H1 (cell line): ENCODE measurements around the gene RNF182. TPM values are rescaled to one million over a fixed set of nuclear protein-coding genes. Genes with fewer than 3 reads are reported as not detected.

Source experiments
- CTCF ChIA-PET: fragments of 300-600 bp; sonication (Branson Sonifier 250); formaldehyde crosslinking; loops from one replicate; lab custom pipeline; 2021; ENCODE audit not compliant: partially characterized antibody; lab: Charles Lee
- POLR2A ChIA-PET: fragments of 300-600 bp; sonication (Branson Sonifier 250); formaldehyde crosslinking; loops from one replicate; lab custom pipeline; 2021; ENCODE audit warnings: inconsistent platforms; ENCODE audit not compliant: partially characterized antibody; lab: Charles Lee
- DNase-seq, 2 experiments: peaks; one replicate each; pipeline versions ENCODE4 v3.0.0 to v3.0.0-alpha.2; 2010 to 2022; ENCODE audit warnings: low spot score in 2 of 2, low read depth in 1 of 2, mixed read lengths in 1 of 2
- FAIRE-seq: peaks from 2 replicates; lab custom pipeline; 2011; peaks lifted over from hg19 to GRCh38; lab: Jason Lieb, UNC
- H2AFZ ChIP-seq: 2 replicates; pipeline ENCODE4 v1.8.1; 2012; ENCODE audit warnings: low read length, inconsistent platforms
- H2AK5ac ChIP-seq: 2 replicates; pipeline ENCODE4 v1.6.1; 2013; ENCODE audit warnings: low read depth, low read length
- H2BK120ac ChIP-seq: replicated peaks from 2 replicates; pipeline ENCODE3; 2013; ENCODE audit warnings: low read depth, low read length, inconsistent platforms
- H2BK12ac ChIP-seq: 2 replicates; pipeline ENCODE4 v1.6.1; 2013; ENCODE audit warnings: low read depth, low read length
- H2BK15ac ChIP-seq: 2 replicates; pipeline ENCODE4 v1.6.1; 2013; ENCODE audit warnings: low read length
- H2BK20ac ChIP-seq: 2 replicates; pipeline ENCODE4 v1.6.1; 2013; ENCODE audit warnings: low read length
- H2BK5ac ChIP-seq: 2 replicates; pipeline ENCODE4 v1.6.1; 2013; ENCODE audit warnings: low read depth, low read length
- H3K14ac ChIP-seq: 2 replicates; pipeline ENCODE4 v1.6.1; 2013; ENCODE audit warnings: inconsistent platforms; ENCODE audit not compliant: insufficient read length
- H3K18ac ChIP-seq: 2 replicates; pipeline ENCODE4 v1.6.1; 2013; ENCODE audit warnings: low read length; ENCODE audit errors: extremely low read depth
- H3K23ac ChIP-seq: 2 replicates; pipeline ENCODE4 v1.6.1; 2013; ENCODE audit warnings: inconsistent platforms; ENCODE audit not compliant: insufficient read length
- H3K23me2 ChIP-seq: 2 replicates; pipeline ENCODE4 v1.6.1; 2013; ENCODE audit warnings: low read depth, low read length
- H3K27ac ChIP-seq: 2 replicates; pipeline ENCODE4 v1.6.1; 2011; ENCODE audit warnings: low read depth, low read length, inconsistent platforms
- H3K27me3 ChIP-seq, 4 experiments: replicated peaks in 1 of 4; 1 replicate in 1 of 4; 2 replicates in 3 of 4; pipeline versions ENCODE4 v1.6.1 to v1.8.1; 2011 to 2013; ENCODE audit warnings: low read length in 3 of 4, mild to moderate bottlenecking in 3 of 4, inconsistent platforms in 2 of 4, mixed read lengths in 2 of 4, moderate library complexity in 1 of 4; ENCODE audit not compliant: control insufficient read depth in 3 of 4, insufficient read depth in 3 of 4; ENCODE audit errors: extremely low read depth in 1 of 4
- H3K36me3 ChIP-seq, 4 experiments: 2 replicates each; pipeline versions ENCODE4 v1.6.1 to v1.8.1; 2011 to 2013; ENCODE audit warnings: mild to moderate bottlenecking in 4 of 4, low read length in 3 of 4, moderate library complexity in 2 of 4, control low read depth in 1 of 4, inconsistent platforms in 1 of 4; ENCODE audit not compliant: insufficient read depth in 4 of 4, control insufficient read depth in 2 of 4
- H3K4ac ChIP-seq: replicated peaks from 2 replicates; pipeline ENCODE3; 2013; ENCODE audit warnings: low read length, low read depth, mixed read lengths, inconsistent platforms; ENCODE audit not compliant: insufficient read length
- H3K4me1 ChIP-seq, 4 experiments: replicated peaks in 1 of 4; 1 replicate in 1 of 4; 2 replicates in 3 of 4; pipeline versions ENCODE4 v1.6.1 to v1.8.1; 2011 to 2013; ENCODE audit warnings: low read length in 3 of 4, inconsistent platforms in 2 of 4, mixed read lengths in 1 of 4; ENCODE audit not compliant: insufficient read depth in 4 of 4, control insufficient read depth in 3 of 4
- H3K4me2 ChIP-seq, 2 experiments: 2 replicates each; pipeline versions ENCODE4 v1.6.1 to v1.8.1; 2011 to 2013; ENCODE audit warnings: low read depth in 2 of 2, low read length in 2 of 2, control low read depth in 1 of 2, inconsistent platforms in 1 of 2, mild to moderate bottlenecking in 1 of 2; ENCODE audit not compliant: insufficient read depth in 1 of 2
- H3K4me3 ChIP-seq, 4 experiments: fragments of 200-600, 300-600 bp in 1 of 4; sonication (generic), shearing (Covaris generic), sonication (Bioruptor Twin) in 1 of 4; 2 replicates each; pipeline versions ENCODE4 v1.5.1 to v1.8.1; 2011 to 2016; ENCODE audit warnings: low read length in 4 of 4, low read depth in 3 of 4, control low read depth in 2 of 4, inconsistent platforms in 2 of 4, mild to moderate bottlenecking in 2 of 4, mixed read lengths in 1 of 4, moderate library complexity in 1 of 4; ENCODE audit not compliant: insufficient read depth in 2 of 4; ENCODE audit errors: extremely low read depth in 1 of 4
- H3K56ac ChIP-seq: replicated peaks from 2 replicates; pipeline ENCODE3; 2013; ENCODE audit warnings: low read depth, mild to moderate bottlenecking, mixed read lengths, low read length, inconsistent platforms; ENCODE audit not compliant: insufficient read length
- H3K79me1 ChIP-seq: 2 replicates; pipeline ENCODE4 v1.6.1; 2013; ENCODE audit warnings: low read depth, low read length, control low read depth
- H3K79me2 ChIP-seq, 2 experiments: 2 replicates each; pipeline versions ENCODE4 v1.6.1 to v1.8.1; 2012 to 2013; ENCODE audit warnings: low read length in 2 of 2, mild to moderate bottlenecking in 2 of 2, inconsistent platforms in 1 of 2; ENCODE audit not compliant: insufficient read depth in 2 of 2, control insufficient read depth in 1 of 2
- H3K9ac ChIP-seq, 4 experiments: replicated peaks in 1 of 4; 1 replicate in 1 of 4; 2 replicates in 3 of 4; pipeline versions ENCODE4 v1.6.1 to v1.8.1; 2011 to 2013; ENCODE audit warnings: low read depth in 3 of 4, low read length in 3 of 4, control low read depth in 2 of 4, mild to moderate bottlenecking in 2 of 4, moderate library complexity in 2 of 4, inconsistent platforms in 1 of 4; ENCODE audit errors: extremely low read depth in 1 of 4
- H3K9me3 ChIP-seq, 2 experiments: 2 replicates each; pipeline versions ENCODE4 v1.6.1 to v1.8.1; 2012 to 2013; ENCODE audit warnings: mild to moderate bottlenecking in 2 of 2, moderate library complexity in 2 of 2, control low read depth in 1 of 2, inconsistent platforms in 1 of 2, low read depth in 1 of 2, low read length in 1 of 2, mixed read lengths in 1 of 2; ENCODE audit not compliant: insufficient read depth in 2 of 2
- H4K20me1 ChIP-seq, 2 experiments: replicated peaks in 1 of 2; 2 replicates each; pipeline versions ENCODE3 to v1.8.1; 2011 to 2013; ENCODE audit warnings: inconsistent platforms in 2 of 2, low read length in 2 of 2, mild to moderate bottlenecking in 1 of 2; ENCODE audit not compliant: insufficient read depth in 2 of 2, control insufficient read depth in 1 of 2
- H4K5ac ChIP-seq: 2 replicates; pipeline ENCODE4 v1.6.1; 2013; ENCODE audit warnings: low read length, low read depth, mixed read lengths, inconsistent platforms; ENCODE audit not compliant: insufficient read length
- H4K8ac ChIP-seq: 2 replicates; pipeline ENCODE4 v1.8.0; 2013; ENCODE audit warnings: mild to moderate bottlenecking, moderate library complexity, low read length, inconsistent platforms; ENCODE audit not compliant: insufficient read depth; ENCODE audit errors: extremely low read depth
- H4K91ac ChIP-seq: replicated peaks from 2 replicates; pipeline ENCODE3; 2013; ENCODE audit warnings: low read length, mixed read lengths, inconsistent platforms; ENCODE audit not compliant: insufficient read length
- JUND ChIP-seq: IDR thresholded peaks from 2 replicates; pipeline ENCODE4 v1.6.1; 2011; ENCODE audit warnings: mild to moderate bottlenecking, improper control_type of control experiment, low read length
- POLR2AphosphoS5 ChIP-seq: IDR thresholded peaks from 2 replicates; pipeline ENCODE4 v1.6.1; 2011; ENCODE audit warnings: low read depth, low read length
- ZNF274 ChIP-seq: IDR thresholded peaks from 2 replicates; pipeline ENCODE4 v1.7.0; 2012; ENCODE audit warnings: low read length, borderline replicate concordance; ENCODE audit errors: extremely low read depth
- WGBS, 2 experiments: shearing (Covaris generic) in 1 of 2; methylation state at CpG; one replicate each; pipeline versions ENCODE4 v1.1.6 to v1.1.7; 2013 to 2015; ENCODE audit warnings: low lambda C conversion rate in 2 of 2, mixed read lengths in 2 of 2, inconsistent platforms in 1 of 2, low coverage in 1 of 2, missing lambda C conversion rate in 1 of 2; ENCODE audit not compliant: insufficient replicate concordance in 2 of 2, insufficient coverage in 1 of 2, insufficient read length in 1 of 2; ENCODE audit errors: extremely low coverage in 1 of 2, missing lambda C conversion rate in 1 of 2; 5-methylcytosine and 5-hydroxymethylcytosine counted together
- polyA plus RNA-seq, 7 experiments: library from polyadenylated mRNA; depleted of rRNA in 3 of 7; stranded (reverse) in 5 of 7; unstranded in 2 of 7; fragments of >200 nt in 5 of 7; fragments of 200-250 nt in 2 of 7; gene quantifications; 1 replicate in 5 of 7; 2 replicates in 1 of 7; 4 replicates in 1 of 7; pipeline versions ENCODE4 v1.2.1 to v1.2.3, GENCODE V29; 2011 to 2013; ENCODE audit warnings: missing spikeins in 2 of 7, mixed read lengths in 2 of 7
- total RNA-seq: library from RNA; stranded (reverse); fragmentation: NEBNext Ultra II Directional; extraction: Animal tissue kit (Norgen Biotek cat#: 25700); gene quantifications from 2 replicates; pipeline ENCODE4 v1.2.1, GENCODE V29; 2021

RNF182 gene
- total and polyA plus RNA-seq, 2 of the 8 experiments (the other 6 are each of a cell fraction or from before 2014, with no cell fraction given), result 6.2 to 10.7 TPM

DNA sequence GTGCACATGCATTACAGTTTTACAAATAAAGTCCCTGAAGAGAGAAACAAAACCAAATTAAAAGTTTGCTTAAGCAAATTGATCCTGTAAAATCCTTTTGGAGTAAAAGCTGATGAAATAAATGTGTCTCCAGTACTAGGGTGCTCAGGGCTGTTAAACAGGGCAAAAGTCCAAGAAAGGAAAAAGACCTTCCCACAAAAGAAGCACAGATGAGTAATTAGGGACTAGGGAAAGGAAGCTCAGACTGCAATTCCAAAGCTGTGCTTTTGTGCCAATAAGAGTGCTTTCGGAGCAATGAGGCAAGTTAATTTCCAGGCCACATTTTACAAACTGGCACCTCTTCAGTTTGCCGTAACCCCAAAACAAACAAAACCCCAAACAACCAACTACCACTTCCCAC lies 10.4 kb upstream of the RNF182 start:
- CTCF ChIA-PET, result interaction anchor here (0.8 to 10.2 kb wide), 14 partner anchors 10 to 215 kb away, joined by 3 to 193 read pairs (median 6); no protein-coding TSS in a partner anchor
- no peak overlapping the region for H2BK120ac ChIP-seq
- H3K9ac ChIP-seq, result no peak overlapping the region
- no peak overlapping the region for H2AK5ac ChIP-seq
- H3K23me2 ChIP-seq, result no peaks in the 10 kb centered on the region
- H3K4ac ChIP-seq, result no peak overlapping the region
- H2BK15ac ChIP-seq, result no peak overlapping the region
- H3K56ac ChIP-seq, result no peak overlapping the region
- H2AFZ ChIP-seq, result 0 out of 2 replicates have a peak overlapping the region, but pooled peaks have one; percentile 41
- no peak overlapping the region for H2BK12ac ChIP-seq
- no peak overlapping the region for H2BK20ac ChIP-seq
- no peak for DNase-seq
- 61% methylated on average over 2 of the region's 2 CpGs; no CpG with 5 or more reads in 1 of the 2 experiments for WGBS, 2 experiments
- H3K27ac ChIP-seq, result no peak overlapping the region
- TF ChIP-seq ZNF274, result no peak
- no peak for TF ChIP-seq JUND
- TF ChIP-seq POLR2AphosphoS5, result no peak
- no peak overlapping the region for H4K91ac ChIP-seq
- H3K4me3 ChIP-seq, result peak overlapping the region in 1 of 4 experiments; percentile 19; a peak in 1 of 8 replicates
- H3K18ac ChIP-seq, result no peak overlapping the region
- POLR2A ChIA-PET, result interaction anchor here (2.7 kb wide), 1 partner anchor 10 kb away, joined by 15 read pairs; the partner anchor contains the start of gene RNF182
- H3K4me2 ChIP-seq, result peak overlapping the region; percentile 1 to 30; a peak in 2 of 4 replicates
- no peak overlapping the region for H3K23ac ChIP-seq
- no peak overlapping the region for H2BK5ac ChIP-seq
- H3K79me1 ChIP-seq, result no peaks in the 10 kb centered on the region
- no peaks in the 10 kb centered on the region for H3K9me3 ChIP-seq
- no peaks in the 10 kb centered on the region for H4K20me1 ChIP-seq
- H4K8ac ChIP-seq, result no peak overlapping the region
- H3K4me1 ChIP-seq, result peaks cover 0 to 17% (median 4%) of the 10 kb centered on the region in 4 experiments; a peak in 2 of 7 replicates
- H4K5ac ChIP-seq, result no peak overlapping the region
- H3K27me3 ChIP-seq, result no peaks in the 10 kb centered on the region
- H3K79me2 ChIP-seq, result no peaks in the 10 kb centered on the region
- H3K14ac ChIP-seq, result no peak overlapping the region
- FAIRE-seq, result no peak
- H3K36me3 ChIP-seq, result no peaks in the 10 kb centered on the region
